Heart left ventricle (tissue), 16 donors: ENCODE data around the gene TGFB1I1. TPM values are rescaled to one million over a fixed set of nuclear protein-coding genes. Genes with fewer than 3 reads are reported as not detected.

Experiments used
- ATAC-seq, 4 donors: fragments of 200-7000 bp; cut with Tn5 transposase; one replicate each; pipeline ENCODE4 v1.9.1; 2020 to 2022; ENCODE audit warnings: moderate library complexity in 4 of 4, mild to moderate bottlenecking in 3 of 4, moderate number of reproducible peaks in 1 of 4
- DNase-seq, 5 donors: peaks; one replicate each; pipeline ENCODE4 v3.0.0-alpha.2; 2020
- H3K27ac ChIP-seq, 12 donors: fragments of 200-600 bp; sonication (generic) in 4 of 12; one replicate each; pipeline versions ENCODE4 v1.5.0 to v1.8.0; 2016 to 2022; ENCODE audit warnings: mild to moderate bottlenecking in 2 of 12
- H3K27me3 ChIP-seq, 9 donors: fragments of 200-600 bp; sonication (generic) in 2 of 9; one replicate each; pipeline versions ENCODE4 v1.5.1 to v1.8.0; 2016 to 2022; ENCODE audit warnings: mild to moderate bottlenecking in 3 of 9
- H3K36me3 ChIP-seq, 9 donors: fragments of 200-600 bp; sonication (generic) in 2 of 9; one replicate each; pipeline versions ENCODE4 v1.5.0 to v1.8.0; 2018 to 2022; ENCODE audit warnings: mild to moderate bottlenecking in 2 of 9
- H3K4me1 ChIP-seq, 12 donors: fragments of 200-600 bp; sonication (generic) in 4 of 12; one replicate each; pipeline versions ENCODE4 v1.5.0 to v1.8.0; 2016 to 2022; ENCODE audit warnings: mild to moderate bottlenecking in 3 of 12
- H3K4me3 ChIP-seq, 12 donors: fragments of 200-600 bp; sonication (generic) in 4 of 12; one replicate each; pipeline versions ENCODE4 v1.5.0 to v1.8.0; 2017 to 2022; ENCODE audit warnings: mild to moderate bottlenecking in 9 of 12, moderate library complexity in 4 of 12
- H3K9me3 ChIP-seq, 12 donors: fragments of 200-600 bp; sonication (generic) in 4 of 12; one replicate each; pipeline versions ENCODE4 v1.5.0 to v1.8.0; 2016 to 2022; ENCODE audit warnings: mild to moderate bottlenecking in 1 of 12
- POLR2A ChIP-seq, 2 donors: fragments of 450-650 bp; IDR thresholded peaks; one replicate each; pipeline ENCODE4 v1.6.1; 2017; ENCODE audit warnings: antibody characterized with exemption in 2 of 2, mild to moderate bottlenecking in 2 of 2, moderate library complexity in 2 of 2
- WGBS, 4 donors: extraction: QIAGEN DNeasy Blood & Tissue Kit in 2 of 4; methylation state at CpG; one replicate each; pipeline versions ENCODE4 v1.1.5 to v1.1.7; 2013 to 2018; 5-methylcytosine and 5-hydroxymethylcytosine counted together
- intact Hi-C, 10 donors: fragments of 100-400 bp; cut with DNase I; formaldehyde crosslinking; loops; one replicate each; pipeline versions ENCODE4 v1.11.1 to v1.14.2; 2022
- polyA plus RNA-seq, 2 donors: library from polyadenylated mRNA; stranded (reverse); fragments of 200-250 nt; gene quantifications; one replicate each; pipeline ENCODE4 v1.2.3, GENCODE V29; 2013
- total RNA-seq, 9 donors: library from RNA; depleted of rRNA in 2 of 9; stranded (reverse); fragments of >200 nt in 2 of 9; fragmentation: NEBNext Ultra II Directional in 3 of 9; extraction: Animal tissue kit (Norgen Biotek cat#: 25700) in 3 of 9; gene quantifications; one replicate each; pipeline versions ENCODE4 v1.1.0 to v1.2.4, GENCODE V29; 2016 to 2023
- TF ChIP-seq, protein P1 (sequence below), 12 donors: fragments of 200-600 bp; sonication (generic) in 4 of 12; IDR thresholded peaks; one replicate each; pipeline versions ENCODE4 v1.5.0 to v1.8.0; 2018 to 2022; ENCODE audit warnings: antibody characterized with exemption in 12 of 12, mild to moderate bottlenecking in 5 of 12
- donor health status: ischemic (EF 13 %, LVEDD 7.1; RV severe dilation, severe dysfunction).
- donor health status: healthy with polysubstance abuse.
- donor health status: DM: no; HTN: yes; CAD: no.
- donor health status: DM: no; HTN: no; CAD: no.
- donor health status: ischemic (EF 25% LVEDD 6.9; RV normal size, moderate dysfunction).
- donor health status: ischemic (EF 25% LVEDD 5.7; RV mildly dilated, moderate dysfunction).
- donor health status: healthy.
- donor health status: DM: yes; HTN: yes; CAD: no.
- donor health status: ischemic (EF 35%, LVEDD 5.7; RV mildly dilated, moderate dysfunction).
- donor health status: nonischemic (EF 11% LVEDD 7.7; RV severe dilation, severe dysfunction).
- donor health status: DM: yes; HTN: yes; CAD: no.
- donor health status: PGD.
- donor health status: ischemic (EF 29% LVEDD 5.4; RV normal size, mild dysfunction).
- donor health status: nonischemic (EF 23%, LVEDD 6.1; RV moderate dilation, normal function).

Gene TGFB1I1
- total and polyA plus RNA-seq, 11 donors, result 12.9 to 37.7 (median 19.5) TPM

DNA sequence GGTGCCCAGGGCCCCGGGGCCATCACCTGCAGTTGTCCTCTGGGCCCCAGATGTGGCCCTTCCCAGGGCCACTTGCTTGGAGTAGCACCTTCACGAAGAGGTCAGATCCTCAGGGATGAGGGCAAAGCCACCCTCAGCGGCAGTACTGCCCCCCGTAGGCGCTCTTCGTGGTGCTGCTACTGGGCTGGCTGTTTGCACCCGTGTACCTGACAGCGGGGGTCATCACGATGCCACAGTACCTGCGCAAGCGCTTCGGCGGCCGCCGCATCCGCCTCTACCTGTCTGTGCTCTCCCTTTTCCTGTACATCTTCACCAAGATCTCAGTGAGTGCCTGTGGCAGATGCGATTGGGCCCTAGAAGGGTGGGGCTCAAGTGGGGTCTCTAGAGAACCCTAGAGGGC lies 13.6 kb downstream of the TGFB1I1 start:
- 92 to 96% (median 93%) methylated on average over 17 of the region's 17 CpGs for WGBS, 4 donors

DNA sequence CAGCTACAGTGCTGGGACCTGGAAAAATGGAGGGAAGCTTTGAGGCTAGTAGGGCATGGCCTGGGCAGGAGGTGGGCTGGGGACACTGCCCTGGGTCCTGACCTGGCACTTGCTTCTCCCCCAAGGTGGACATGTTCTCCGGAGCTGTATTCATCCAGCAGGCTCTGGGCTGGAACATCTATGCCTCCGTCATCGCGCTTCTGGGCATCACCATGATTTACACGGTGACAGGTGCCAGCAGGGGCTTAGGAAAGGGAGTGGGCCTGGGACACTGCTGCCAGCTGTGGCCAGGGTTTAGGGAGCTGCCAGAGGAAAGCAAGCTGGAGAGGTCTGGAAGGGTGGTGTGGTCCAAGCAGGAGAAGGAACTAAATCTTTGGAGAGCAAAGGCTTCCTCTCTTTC lies 14.1 kb downstream of the TGFB1I1 start:
- 88 to 98% (median 97%) methylated on average over 1 to 5 of the region's 5 CpGs for WGBS, 4 donors
- DNase-seq, result no peak
- peaks cover 0 to 23% (median 7%) of the 10 kb centered on the region in 9 donors for H3K27me3 ChIP-seq
- no peaks in the 10 kb centered on the region for H3K9me3 ChIP-seq
- intact Hi-C loops, result loop anchor here in 1 of 10 donors (10.0 kb wide), 1 partner anchor 219 kb away; no protein-coding TSS in a partner anchor
- H3K27ac ChIP-seq, result no peak overlapping the region
- H3K36me3 ChIP-seq, result peaks cover 0 to 13% (median 10%) of the 10 kb centered on the region in 9 donors
- H3K4me1 ChIP-seq, result peaks cover 8 to 24% (median 17%) of the 10 kb centered on the region in 12 donors
- H3K4me3 ChIP-seq, result no peak overlapping the region
- ATAC-seq, result no peak
- TF ChIP-seq, protein P1, sequence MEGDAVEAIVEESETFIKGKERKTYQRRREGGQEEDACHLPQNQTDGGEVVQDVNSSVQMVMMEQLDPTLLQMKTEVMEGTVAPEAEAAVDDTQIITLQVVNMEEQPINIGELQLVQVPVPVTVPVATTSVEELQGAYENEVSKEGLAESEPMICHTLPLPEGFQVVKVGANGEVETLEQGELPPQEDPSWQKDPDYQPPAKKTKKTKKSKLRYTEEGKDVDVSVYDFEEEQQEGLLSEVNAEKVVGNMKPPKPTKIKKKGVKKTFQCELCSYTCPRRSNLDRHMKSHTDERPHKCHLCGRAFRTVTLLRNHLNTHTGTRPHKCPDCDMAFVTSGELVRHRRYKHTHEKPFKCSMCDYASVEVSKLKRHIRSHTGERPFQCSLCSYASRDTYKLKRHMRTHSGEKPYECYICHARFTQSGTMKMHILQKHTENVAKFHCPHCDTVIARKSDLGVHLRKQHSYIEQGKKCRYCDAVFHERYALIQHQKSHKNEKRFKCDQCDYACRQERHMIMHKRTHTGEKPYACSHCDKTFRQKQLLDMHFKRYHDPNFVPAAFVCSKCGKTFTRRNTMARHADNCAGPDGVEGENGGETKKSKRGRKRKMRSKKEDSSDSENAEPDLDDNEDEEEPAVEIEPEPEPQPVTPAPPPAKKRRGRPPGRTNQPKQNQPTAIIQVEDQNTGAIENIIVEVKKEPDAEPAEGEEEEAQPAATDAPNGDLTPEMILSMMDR (IDR thresholded peaks at IDR 0.05), result no peak
- TF ChIP-seq POLR2A (IDR thresholded peaks at IDR 0.05), result no peak

More for the DNA sequence above, 13.6 kb downstream of the TGFB1I1 start:
- DNase-seq (no peak), ATAC-seq (no peak)
- H3K9me3 ChIP-seq, result no peaks in the 10 kb centered on the region
- intact Hi-C loops, result loop anchor here in 2 of 10 donors (1.0 to 10.0 kb wide), 2 partner anchors 12 to 219 kb away; no protein-coding TSS in a partner anchor
- H3K27ac ChIP-seq, result no peak overlapping the region
- H3K4me1 ChIP-seq, result peaks cover 8 to 29% (median 21%) of the 10 kb centered on the region in 12 donors
- TF ChIP-seq, protein P1 (IDR thresholded peaks at IDR 0.05), result no peak
- TF ChIP-seq POLR2A (IDR thresholded peaks at IDR 0.05), result no peak
- H3K27me3 ChIP-seq, result peaks cover 0 to 23% (median 7%) of the 10 kb centered on the region in 9 donors
- H3K4me3 ChIP-seq, result no peak overlapping the region
- peaks cover 0 to 10% (median 5%) of the 10 kb centered on the region in 9 donors for H3K36me3 ChIP-seq

DNA sequence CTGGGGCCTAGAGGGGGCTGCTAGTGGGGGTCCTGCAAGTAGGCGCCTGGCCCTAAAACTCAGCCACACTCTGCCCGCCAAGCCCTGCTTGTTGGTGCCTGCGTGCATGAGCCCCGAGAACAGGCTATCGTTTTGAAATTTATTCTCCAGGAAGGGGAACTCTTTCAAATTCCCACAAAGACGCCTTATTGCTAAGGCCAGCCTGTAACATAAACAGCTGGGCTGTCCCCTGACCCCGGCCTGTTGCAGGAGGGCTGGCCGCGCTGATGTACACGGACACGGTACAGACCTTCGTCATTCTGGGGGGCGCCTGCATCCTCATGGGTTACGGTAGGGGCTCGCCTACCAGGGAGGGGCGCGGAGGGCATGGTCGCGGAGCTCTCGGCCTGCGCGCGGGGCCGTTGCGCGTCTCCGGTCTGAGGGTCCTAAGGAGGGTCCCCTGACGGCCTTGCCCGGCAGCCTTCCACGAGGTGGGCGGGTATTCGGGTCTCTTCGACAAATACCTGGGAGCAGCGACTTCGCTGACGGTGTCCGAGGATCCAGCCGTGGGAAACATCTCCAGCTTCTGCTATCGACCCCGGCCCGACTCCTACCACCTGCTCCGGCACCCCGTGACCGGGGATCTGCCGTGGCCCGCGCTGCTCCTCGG lies 15.2 kb downstream of the TGFB1I1 start:
- peak in 1 of 4 donors; percentile 2 for ATAC-seq

More for the DNA sequence above, 15.2 kb downstream of the TGFB1I1 start:
- Histone ChIP-seq H3K27me3 (peaks cover 0 to 23% (median 7%) of the 10 kb centered on the region in 9 donors), H3K4me1 (peaks cover 8 to 22% (median 17%) of the 10 kb centered on the region in 12 donors), H3K9me3 (no peaks in the 10 kb centered on the region), H3K36me3 (peaks cover 0 to 25% (median 17%) of the 10 kb centered on the region in 9 donors), H3K4me3 (peak overlapping the region; percentile 27 to 68 (median 58)), H3K27ac (no peak overlapping the region)
- intact Hi-C loops, result loop anchor here in 1 of 10 donors (10.0 kb wide), 1 partner anchor 218 kb away; no protein-coding TSS in a partner anchor
- DNase-seq, result no peak
- 9 to 42% (median 22%) methylated on average over 7 to 48 of the region's 48 CpGs for WGBS, 4 donors
- TF ChIP-seq, protein P1 (IDR thresholded peaks at IDR 0.05), result no peak
- no peak for TF ChIP-seq POLR2A (IDR thresholded peaks at IDR 0.05)
